Measurements from ENCODE around the gene CDKN1A. TPM values are rescaled to one million over a fixed set of nuclear protein-coding genes. Genes with fewer than 3 reads are reported as not detected.

Gene CDKN1A
- total RNA-seq, 1 experiment from 2014 or later: 17.4 TPM

DNA sequence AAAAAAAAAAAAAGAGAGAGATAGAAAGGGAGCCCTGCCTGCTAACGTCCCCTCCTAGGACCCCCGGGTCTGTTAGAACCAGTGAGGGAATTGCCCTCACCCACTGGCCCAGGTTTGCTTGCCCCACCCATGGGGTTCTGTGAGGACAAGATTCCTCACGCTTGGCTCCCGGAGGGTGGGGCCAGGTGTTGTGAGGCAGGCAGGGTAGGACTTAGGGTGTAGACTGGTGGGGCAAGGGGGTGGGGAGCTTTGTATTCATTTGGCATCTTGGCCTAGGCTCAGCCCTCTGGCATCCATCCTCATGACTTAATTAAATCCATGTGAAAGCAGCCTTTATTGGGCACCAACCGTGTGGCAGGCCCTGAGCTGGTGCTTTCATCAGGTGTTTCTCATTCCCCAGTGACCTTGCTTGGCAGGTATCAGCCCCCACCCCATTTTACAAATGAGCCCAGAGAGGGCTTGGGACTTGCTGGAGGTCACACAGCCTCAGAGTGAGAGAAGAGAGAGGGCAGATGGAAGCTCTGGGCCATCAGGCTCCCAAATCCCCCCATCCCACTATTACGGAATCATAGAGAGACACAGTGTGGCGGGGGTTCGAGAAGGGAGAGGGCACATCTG is 38.1 kb downstream of the CDKN1A start:
- Histone ChIP-seq H4K5ac (ENCODE audit: insufficient read length, low read depth, low read length) (no peak overlapping the region), H3T11ph (ENCODE audit: low read length) (no peak overlapping the region), H3K27me3 (ENCODE audit: insufficient read depth, low read length) (no peaks in the 10 kb centered on the region), H3K27ac (ENCODE audit: insufficient read length, low read depth, low read length) (no peak overlapping the region), H3K23me2 (ENCODE audit: insufficient read length, low read depth, low read length, poor library complexity, severe bottlenecking) (no peaks in the 10 kb centered on the region), H2BK12ac (ENCODE audit: insufficient read length, low read depth, low read length) (no peak overlapping the region), H2AFZ (ENCODE audit: low read length) (no peak overlapping the region), H4K91ac (ENCODE audit: insufficient read length, low read depth, low read length) (no peak overlapping the region), H3K23ac (ENCODE audit: insufficient read length, low read depth, low read length) (no peak overlapping the region), H3K4ac (ENCODE audit: low read depth, low read length) (no peak overlapping the region), H3K9ac (ENCODE audit: extremely low read depth, insufficient read length, low read length) (no peak overlapping the region), H2BK15ac (ENCODE audit: low read depth, low read length) (no peak overlapping the region), H3K79me1 (ENCODE audit: insufficient read depth, low read depth, low read length, poor library complexity, severe bottlenecking) (no peaks in the 10 kb centered on the region), H2AK5ac (ENCODE audit: insufficient read length, low read length) (no peak overlapping the region), H3K4me1 (ENCODE audit: insufficient read depth, low read length) (no peaks in the 10 kb centered on the region; the same call in 1 of the 2 replicates), H3K79me2 (ENCODE audit: insufficient read depth, low read length) (no peaks in the 10 kb centered on the region), H2BK120ac (ENCODE audit: low read depth, low read length, poor library complexity, severe bottlenecking) (no peak overlapping the region), H2BK5ac (ENCODE audit: insufficient read length, low read length) (no peak overlapping the region), H3K4me2 (ENCODE audit: insufficient read depth, insufficient read length, low read length) (no peak overlapping the region), H3K56ac (ENCODE audit: insufficient read length, low read depth, low read length) (no peak overlapping the region), H3K18ac (ENCODE audit: insufficient read length, low read depth, low read length) (no peak overlapping the region), H4K8ac (replicated peaks; ENCODE audit: insufficient read length, low read depth, low read length) (no peak overlapping the region), H3K14ac (ENCODE audit: insufficient read depth, low read length) (no peak overlapping the region), H4K20me1 (ENCODE audit: control insufficient read depth, insufficient read depth, insufficient read length) (no peaks in the 10 kb centered on the region), H2BK20ac (ENCODE audit: low read depth, low read length, poor library complexity, severe bottlenecking) (no peak overlapping the region), H3K9me3 (ENCODE audit: control insufficient read depth, low read depth, low read length) (no peaks in the 10 kb centered on the region)
- H3K36me3 Mint-ChIP-seq (ENCODE audit: insufficient read depth in 1 of 3, low read depth in 3 of 3): no peaks in the 10 kb centered on the region
- DNase-seq: no peak
- no peak overlapping the region for H3K27ac Mint-ChIP-seq
- TF ChIP-seq, protein P1, sequence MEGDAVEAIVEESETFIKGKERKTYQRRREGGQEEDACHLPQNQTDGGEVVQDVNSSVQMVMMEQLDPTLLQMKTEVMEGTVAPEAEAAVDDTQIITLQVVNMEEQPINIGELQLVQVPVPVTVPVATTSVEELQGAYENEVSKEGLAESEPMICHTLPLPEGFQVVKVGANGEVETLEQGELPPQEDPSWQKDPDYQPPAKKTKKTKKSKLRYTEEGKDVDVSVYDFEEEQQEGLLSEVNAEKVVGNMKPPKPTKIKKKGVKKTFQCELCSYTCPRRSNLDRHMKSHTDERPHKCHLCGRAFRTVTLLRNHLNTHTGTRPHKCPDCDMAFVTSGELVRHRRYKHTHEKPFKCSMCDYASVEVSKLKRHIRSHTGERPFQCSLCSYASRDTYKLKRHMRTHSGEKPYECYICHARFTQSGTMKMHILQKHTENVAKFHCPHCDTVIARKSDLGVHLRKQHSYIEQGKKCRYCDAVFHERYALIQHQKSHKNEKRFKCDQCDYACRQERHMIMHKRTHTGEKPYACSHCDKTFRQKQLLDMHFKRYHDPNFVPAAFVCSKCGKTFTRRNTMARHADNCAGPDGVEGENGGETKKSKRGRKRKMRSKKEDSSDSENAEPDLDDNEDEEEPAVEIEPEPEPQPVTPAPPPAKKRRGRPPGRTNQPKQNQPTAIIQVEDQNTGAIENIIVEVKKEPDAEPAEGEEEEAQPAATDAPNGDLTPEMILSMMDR (conservative IDR thresholded peaks at IDR 0.05): no peak
- H3K4me3 Mint-ChIP-seq: no peak overlapping the region
- no peaks in the 10 kb centered on the region; the same call in 1 of the 2 replicates for H3K27me3 Mint-ChIP-seq (ENCODE audit: low read depth)
- peaks cover 3 to 5% of the 10 kb centered on the region in 2 experiments; a peak in 1 of 4 replicates for H3K4me1 Mint-ChIP-seq
- no peaks in the 10 kb centered on the region for H3K9me3 Mint-ChIP-seq
- WGBS (ENCODE audit: extremely low coverage, insufficient read length, low lambda C conversion rate): no CpG with 5 or more reads among the region's 8 CpGs

Data from H9 (cell line).